A673 (cell line): ENCODE results near the gene EIF1AD. TPM values are rescaled to one million over a fixed set of nuclear protein-coding genes. Genes with fewer than 3 reads are reported as not detected.

Experiments used
- BruUV-seq: library from RNA; stranded (reverse); fragments of 400-500 nt; replicated peaks from 2 replicates; lab custom pipeline; 2021; lab: Mats Ljungman, UMichigan
- CTCF ChIA-PET: fragments of 300-600 bp; sonication (Branson Sonifier 250); formaldehyde crosslinking; loops from one replicate; lab custom pipeline; 2022; ENCODE audit warnings: antibody characterized with exemption; lab: Charles Lee
- POLR2A ChIA-PET: fragments of 300-600 bp; sonication (Branson Sonifier 250); formaldehyde crosslinking; loops from one replicate; lab custom pipeline; 2022; ENCODE audit warnings: antibody characterized with exemption; ENCODE audit not compliant: low non-redundant PET; lab: Charles Lee
- DNase-seq: peaks from one replicate; pipeline ENCODE4 v3.0.0-alpha.2; 2015; ENCODE audit warnings: low spot score
- H3K27ac ChIP-seq: fragments of 200-600 bp; sonication (generic); 2 replicates; pipeline ENCODE4 v1.5.1; 2016; ENCODE audit warnings: mixed run types, low read depth, mild to moderate bottlenecking, mixed read lengths, antibody characterized with exemption, low read length; ENCODE audit not compliant: poor library complexity, severe bottlenecking
- H3K27me3 ChIP-seq: fragments of 200-600 bp; sonication (generic); replicated peaks from 2 replicates; pipeline ENCODE4 v1.6.1; 2017; ENCODE audit warnings: mixed run types, low read depth, mild to moderate bottlenecking, mixed read lengths, antibody characterized with exemption, low read length; ENCODE audit not compliant: insufficient read depth, poor library complexity
- H3K36me3 ChIP-seq: fragments of 200-600 bp; sonication (generic); 2 replicates; pipeline ENCODE4 v1.6.1; 2016; ENCODE audit warnings: mixed run types, mild to moderate bottlenecking, mixed read lengths, antibody characterized with exemption, low read length; ENCODE audit not compliant: insufficient read depth, poor library complexity, severe bottlenecking
- H3K4me1 ChIP-seq: fragments of 200-600 bp; sonication (generic); 2 replicates; pipeline ENCODE4 v1.6.1; 2017; ENCODE audit warnings: mixed run types, mild to moderate bottlenecking, mixed read lengths, antibody characterized with exemption, low read length; ENCODE audit not compliant: insufficient read depth, poor library complexity, severe bottlenecking
- H3K4me3 ChIP-seq: fragments of 200-600 bp; sonication (generic); 2 replicates; pipeline ENCODE4 v1.5.1; 2016; ENCODE audit warnings: low read depth, mixed run types, mild to moderate bottlenecking, mixed read lengths, low read length; ENCODE audit not compliant: poor library complexity, severe bottlenecking
- H3K9me3 ChIP-seq: fragments of 200-600 bp; sonication (generic); 2 replicates; pipeline ENCODE4 v1.6.1; 2016; ENCODE audit warnings: mixed run types, low read depth, mild to moderate bottlenecking, mixed read lengths, antibody characterized with exemption, low read length; ENCODE audit not compliant: poor library complexity, severe bottlenecking
- EZH2 ChIP-seq: fragments of 200-600 bp; sonication (generic); IDR thresholded peaks from 2 replicates; pipeline ENCODE4 v1.6.1; 2017; ENCODE audit warnings: borderline replicate concordance, low read depth, mild to moderate bottlenecking, mixed read lengths, antibody characterized with exemption, low read length; ENCODE audit not compliant: poor library complexity, severe bottlenecking
- intact Hi-C: fragments of 100-400 bp; cut with micrococcal nuclease; formaldehyde crosslinking; loops from one replicate; pipeline ENCODE4 v1.10.0; 2022; ENCODE audit not compliant: unreplicated experiment
- total RNA-seq: library from RNA; stranded (reverse); gene quantifications from 2 replicates; pipeline ENCODE4 v1.2.3, GENCODE V29; 2021
- TF ChIP-seq, protein P1 (sequence below): fragments of 300-800, 200-600 bp; sonication (generic); conservative IDR thresholded peaks from 2 replicates; pipeline ENCODE4 v1.5.1; 2017; ENCODE audit warnings: low read depth, mild to moderate bottlenecking, antibody characterized with exemption, low read length, moderate library complexity, mixed read lengths

The EIF1AD gene
- total RNA-seq, 1 experiment from 2014 or later = 86.2 TPM

DNA sequence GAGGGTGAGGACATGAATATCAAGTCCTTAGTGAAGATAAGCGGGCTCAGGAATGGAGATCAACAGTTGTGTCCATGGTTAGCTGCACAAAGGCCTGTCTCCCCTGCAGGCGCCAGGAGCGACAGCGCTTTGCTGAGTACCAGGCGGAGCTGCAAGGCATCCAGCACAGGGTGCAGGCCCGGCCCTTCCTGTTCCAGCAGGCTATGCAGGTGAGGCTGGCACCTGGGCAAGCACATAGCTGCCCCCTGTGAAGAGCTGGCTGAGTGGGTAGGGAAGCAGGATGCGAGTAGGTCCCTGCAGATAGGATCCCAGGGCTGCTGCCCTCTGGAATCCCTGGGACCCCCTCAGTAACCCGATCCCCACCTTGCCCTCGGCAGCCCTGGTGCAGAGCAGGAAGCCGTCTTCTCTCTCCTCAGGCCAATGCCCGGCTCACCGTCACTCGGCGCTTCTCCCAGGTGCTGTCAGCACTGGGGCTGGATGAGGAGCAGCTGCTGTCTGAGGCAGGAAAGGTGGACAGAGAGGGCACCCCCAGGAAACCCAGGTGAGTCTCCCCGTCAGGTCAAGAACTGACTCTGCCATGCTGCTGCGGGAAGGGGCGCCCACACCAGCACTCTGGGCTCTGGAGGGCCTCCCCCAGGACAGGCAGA is 43.1 kb downstream of the EIF1AD start:
- intact Hi-C loops = no loop called here
- Histone ChIP-seq H3K4me3 (no peak overlapping the region), H3K27ac (no peak overlapping the region), H3K4me1 (peaks cover 8% of the 10 kb centered on the region), H3K27me3 (no peaks in the 10 kb centered on the region), H3K9me3 (no peaks in the 10 kb centered on the region), H3K36me3 (peaks cover 3% of the 10 kb centered on the region)
- TF ChIP-seq, protein P1, sequence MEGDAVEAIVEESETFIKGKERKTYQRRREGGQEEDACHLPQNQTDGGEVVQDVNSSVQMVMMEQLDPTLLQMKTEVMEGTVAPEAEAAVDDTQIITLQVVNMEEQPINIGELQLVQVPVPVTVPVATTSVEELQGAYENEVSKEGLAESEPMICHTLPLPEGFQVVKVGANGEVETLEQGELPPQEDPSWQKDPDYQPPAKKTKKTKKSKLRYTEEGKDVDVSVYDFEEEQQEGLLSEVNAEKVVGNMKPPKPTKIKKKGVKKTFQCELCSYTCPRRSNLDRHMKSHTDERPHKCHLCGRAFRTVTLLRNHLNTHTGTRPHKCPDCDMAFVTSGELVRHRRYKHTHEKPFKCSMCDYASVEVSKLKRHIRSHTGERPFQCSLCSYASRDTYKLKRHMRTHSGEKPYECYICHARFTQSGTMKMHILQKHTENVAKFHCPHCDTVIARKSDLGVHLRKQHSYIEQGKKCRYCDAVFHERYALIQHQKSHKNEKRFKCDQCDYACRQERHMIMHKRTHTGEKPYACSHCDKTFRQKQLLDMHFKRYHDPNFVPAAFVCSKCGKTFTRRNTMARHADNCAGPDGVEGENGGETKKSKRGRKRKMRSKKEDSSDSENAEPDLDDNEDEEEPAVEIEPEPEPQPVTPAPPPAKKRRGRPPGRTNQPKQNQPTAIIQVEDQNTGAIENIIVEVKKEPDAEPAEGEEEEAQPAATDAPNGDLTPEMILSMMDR = no peak
- TF ChIP-seq EZH2 = no peak
- POLR2A ChIA-PET = no interaction called here
- BruUV-seq = no TSS peak
- DNase-seq = no peak
- CTCF ChIA-PET = no interaction called here

DNA sequence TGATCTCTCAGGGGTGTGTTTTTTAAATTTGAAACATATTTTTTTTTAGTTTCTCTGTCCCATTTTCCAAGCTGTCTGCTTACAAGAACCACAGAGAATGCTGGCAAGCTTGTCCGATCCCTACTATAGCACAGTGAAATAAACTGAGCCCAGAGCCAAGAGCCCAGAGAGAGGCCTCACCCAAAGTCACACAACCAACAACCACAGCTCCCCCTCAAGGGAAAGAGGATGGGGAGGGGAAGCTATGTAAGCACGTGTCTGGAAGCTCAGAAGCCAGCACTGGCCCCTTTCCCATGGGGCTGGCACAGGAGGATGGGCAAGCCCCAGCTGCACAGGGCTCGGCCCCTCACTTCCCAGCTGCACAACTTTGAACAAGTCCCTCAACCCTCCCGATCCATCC is 43.7 kb downstream of the EIF1AD start:
- CTCF ChIA-PET = no interaction called here
- H3K4me1 ChIP-seq = peaks cover 8% of the 10 kb centered on the region
- TF ChIP-seq EZH2 = no peak
- TF ChIP-seq, protein P1 = no peak
- BruUV-seq = no TSS peak
- intact Hi-C loops = no loop called here
- DNase-seq = no peak
- no peaks in the 10 kb centered on the region for H3K27me3 ChIP-seq
- no peaks in the 10 kb centered on the region for H3K9me3 ChIP-seq
- H3K4me3 ChIP-seq = no peak overlapping the region
- H3K36me3 ChIP-seq = no peaks in the 10 kb centered on the region
- no peak overlapping the region for H3K27ac ChIP-seq
- POLR2A ChIA-PET = no interaction called here

DNA sequence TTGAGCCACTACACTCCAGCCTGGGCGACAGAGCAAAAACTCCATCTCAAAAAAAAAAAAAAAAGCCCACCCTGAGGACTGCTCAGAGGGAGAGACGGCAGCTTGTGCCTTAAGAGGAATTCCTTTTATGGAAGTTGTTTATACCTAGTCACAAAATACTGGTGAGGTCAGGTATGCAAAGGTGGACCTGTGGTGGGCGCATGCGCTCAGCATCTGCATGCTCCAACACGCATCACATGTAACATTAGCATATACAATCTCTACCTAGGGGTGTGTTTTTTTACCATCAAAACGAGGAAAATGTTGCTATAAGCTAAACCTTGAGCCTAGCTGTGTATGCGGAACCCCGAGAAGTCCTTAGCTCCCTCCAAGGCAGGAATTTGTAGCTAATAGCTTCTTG is 47.2 kb downstream of the EIF1AD start:
- H3K27me3 ChIP-seq = no peaks in the 10 kb centered on the region
- no peak overlapping the region for H3K27ac ChIP-seq
- H3K4me3 ChIP-seq = no peak overlapping the region
- TF ChIP-seq EZH2 = no peak
- TF ChIP-seq, protein P1 = no peak
- H3K36me3 ChIP-seq = no peaks in the 10 kb centered on the region
- no TSS peak for BruUV-seq
- no peak for DNase-seq
- intact Hi-C loops = no loop called here
- H3K4me1 ChIP-seq = no peaks in the 10 kb centered on the region
- H3K9me3 ChIP-seq = no peaks in the 10 kb centered on the region
- ChIA-PET POLR2A (no interaction called here), CTCF (no interaction called here)
